IPS-11a (cell line): ENCODE measurements around the gene WDFY2.

Experiments used
- H3K4me3 ChIP-seq: one replicate; pipeline ENCODE4 v1.5.1; 2013; ENCODE audit warnings: low read depth, low read length, control low read depth

The WDFY2 gene

GRCh38 chr13:51600703-51601102, 16.4 kb downstream of the WDFY2 start:
- H3K4me3 ChIP-seq: no peak overlapping the region

DNA sequence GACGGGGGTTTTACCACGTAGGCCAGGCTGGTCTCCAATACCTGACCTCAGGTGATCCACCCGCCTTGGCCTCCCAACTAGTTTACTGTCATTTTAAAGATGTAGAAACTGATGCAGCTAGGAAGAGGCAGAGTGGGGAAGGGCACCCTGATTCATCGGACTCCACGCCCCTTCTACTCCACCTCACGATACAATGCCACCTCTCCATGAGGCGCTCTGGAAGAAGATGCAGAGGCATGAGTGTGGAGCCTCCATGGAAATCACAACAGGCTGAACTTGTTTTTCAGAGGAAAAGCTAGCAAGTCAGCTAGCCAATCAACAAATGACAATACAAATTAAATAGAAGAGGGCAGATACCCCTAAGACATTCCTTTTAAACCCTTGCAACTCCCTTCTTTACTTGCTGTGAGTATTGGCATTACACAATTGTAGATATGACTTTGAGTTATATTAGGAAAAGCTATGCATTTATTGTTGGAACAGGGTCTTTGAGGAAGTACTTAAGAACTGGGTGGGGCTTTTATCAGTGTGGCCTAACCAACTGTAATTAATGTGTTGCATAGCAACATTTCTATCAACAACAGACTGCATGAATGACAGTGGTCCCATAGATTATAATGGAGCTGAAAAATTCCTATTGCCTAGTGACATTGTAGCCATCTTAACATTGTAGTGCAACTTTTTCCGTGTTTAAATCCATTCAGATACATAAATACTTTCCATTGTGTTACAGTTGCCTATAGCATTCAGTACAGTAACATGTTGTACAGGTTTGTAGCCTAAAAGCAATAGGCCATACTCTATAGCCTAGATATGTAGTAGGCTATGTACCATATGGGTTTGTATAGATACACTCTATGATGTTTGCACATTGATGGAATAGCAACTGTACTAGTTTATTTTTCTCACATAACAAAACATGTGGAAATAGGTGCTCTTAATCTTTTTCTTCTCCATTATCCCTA, 17.6 kb downstream of the WDFY2 start:
- no peak overlapping the region for H3K4me3 ChIP-seq

- no peak overlapping the region for H3K4me3 ChIP-seq
Observed at GRCh38 chr13:51603716-51604115, 19.5 kb downstream of the WDFY2 start.

GRCh38 chr13:51605698-51606097, 21.4 kb downstream of the WDFY2 start:
- H3K4me3 ChIP-seq: no peak overlapping the region

- no peak overlapping the region for H3K4me3 ChIP-seq
Observed at GRCh38 chr13:51607165-51607564, 22.9 kb downstream of the WDFY2 start.

- no peak overlapping the region for H3K4me3 ChIP-seq
Observed at GRCh38 chr13:51608857-51609406, 24.7 kb downstream of the WDFY2 start.

DNA sequence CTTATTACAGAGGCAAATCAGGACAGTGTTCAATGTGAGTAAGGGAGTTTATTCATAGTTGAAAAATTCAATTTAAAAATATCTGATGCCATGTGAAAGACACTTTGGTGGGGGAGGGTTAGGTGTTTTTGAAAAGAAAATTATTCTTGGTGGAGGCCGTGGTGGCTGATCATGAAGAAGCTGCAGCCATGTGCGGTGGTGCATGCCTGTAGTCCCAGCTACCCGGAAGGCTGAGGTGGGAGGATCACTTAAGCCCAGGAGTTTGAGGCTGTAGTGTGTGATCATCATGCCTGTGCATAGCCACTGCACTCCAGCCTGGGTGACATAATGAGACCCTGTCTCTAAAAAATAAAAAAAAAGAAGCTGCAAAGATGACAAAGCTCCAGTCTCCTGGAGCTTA, 28.6 kb downstream of the WDFY2 start:
- no peak overlapping the region for H3K4me3 ChIP-seq

DNA sequence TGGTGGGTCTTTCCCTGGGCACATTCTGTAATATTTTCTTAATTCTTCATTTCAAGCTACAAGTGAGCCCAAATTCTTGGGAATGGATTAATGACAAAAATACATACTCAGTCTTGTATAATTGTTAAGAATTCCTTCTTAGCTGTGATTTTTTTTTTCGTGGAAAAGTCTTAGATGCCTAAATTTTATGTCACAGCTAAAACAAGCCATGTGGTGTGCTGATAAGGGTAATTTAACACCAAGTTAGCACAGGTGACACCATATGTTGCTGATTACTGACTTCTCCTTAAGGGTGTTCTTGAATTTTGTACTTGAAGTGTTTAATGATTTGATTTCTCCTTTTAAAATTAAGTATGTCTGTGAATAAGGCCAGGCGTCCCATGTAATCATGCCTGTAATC, 29.3 kb downstream of the WDFY2 start:
- H3K4me3 ChIP-seq: no peak overlapping the region

DNA sequence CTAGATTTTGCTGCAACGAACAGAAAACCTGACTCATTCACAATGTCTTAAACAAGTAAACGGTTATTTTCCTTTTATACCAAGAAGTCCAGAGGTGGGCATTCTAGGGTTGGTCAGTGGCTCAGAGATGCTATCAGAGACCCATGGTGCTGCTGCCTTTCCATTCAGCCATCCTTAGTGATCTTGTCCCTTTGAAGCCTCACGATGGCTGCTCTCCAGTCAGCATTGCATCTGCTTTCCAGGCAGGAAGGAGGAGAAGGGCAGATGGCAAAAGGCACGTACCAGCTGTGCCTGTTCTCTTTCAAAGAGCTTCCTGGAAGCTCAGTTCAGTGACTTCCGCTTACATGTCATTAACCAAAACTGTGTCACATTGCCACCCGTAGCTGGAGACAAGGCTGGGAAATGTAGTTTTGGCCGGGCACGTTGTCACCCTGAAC, 30.1 kb downstream of the WDFY2 start:
- no peak overlapping the region for H3K4me3 ChIP-seq

DNA sequence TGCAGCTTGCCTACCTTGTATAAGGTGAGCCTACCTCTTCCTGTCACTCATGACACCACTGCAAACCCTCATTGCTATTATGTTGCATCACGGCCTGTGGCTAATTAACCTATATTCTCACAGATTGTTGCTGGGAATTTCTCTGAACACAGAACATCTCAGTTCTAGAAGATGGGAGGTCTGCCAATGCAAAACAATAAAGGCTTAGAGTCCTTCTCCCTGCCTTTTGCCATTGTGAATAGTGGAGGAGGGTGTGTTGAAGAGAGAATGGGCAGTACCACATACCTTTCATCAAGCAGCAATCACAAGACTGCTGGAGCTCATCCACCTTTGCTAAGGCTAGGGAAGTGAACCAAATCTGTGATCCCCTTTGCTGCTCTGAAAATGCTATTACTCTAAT, 34.4 kb downstream of the WDFY2 start:
- no peak overlapping the region for H3K4me3 ChIP-seq

DNA sequence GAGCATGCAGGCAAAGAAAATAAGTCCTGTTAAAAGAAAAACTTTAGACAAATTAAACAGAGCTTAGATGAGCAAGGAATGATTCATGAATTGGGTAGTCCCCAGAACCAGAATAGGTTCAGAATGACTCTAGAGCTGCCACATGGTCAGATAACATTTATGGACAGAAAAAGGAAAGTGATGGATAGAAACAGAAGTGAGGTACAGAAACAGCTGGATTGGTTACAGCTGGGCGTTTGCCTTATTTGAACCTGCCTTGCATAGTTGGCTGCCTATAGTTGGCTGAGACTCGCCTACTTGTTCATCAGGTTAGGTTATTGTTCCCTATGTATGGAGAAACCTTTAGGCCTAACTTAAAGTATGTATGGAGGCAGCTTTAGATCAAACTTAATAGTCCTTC, 35.4 kb downstream of the WDFY2 start:
- no peak overlapping the region for H3K4me3 ChIP-seq

GRCh38 chr13:51620165-51620983, 36.1 kb downstream of the WDFY2 start:
- no peak overlapping the region for H3K4me3 ChIP-seq

GRCh38 chr13:51621602-51622001, 37.3 kb downstream of the WDFY2 start:
- H3K4me3 ChIP-seq: no peak overlapping the region

- no peak overlapping the region for H3K4me3 ChIP-seq
Observed at GRCh38 chr13:51623473-51623872, 39.2 kb downstream of the WDFY2 start.

GRCh38 chr13:51624207-51624606, 39.9 kb downstream of the WDFY2 start:
- H3K4me3 ChIP-seq: no peak overlapping the region

GRCh38 chr13:51624695-51625345, 40.6 kb downstream of the WDFY2 start:
- H3K4me3 ChIP-seq: no peak overlapping the region

DNA sequence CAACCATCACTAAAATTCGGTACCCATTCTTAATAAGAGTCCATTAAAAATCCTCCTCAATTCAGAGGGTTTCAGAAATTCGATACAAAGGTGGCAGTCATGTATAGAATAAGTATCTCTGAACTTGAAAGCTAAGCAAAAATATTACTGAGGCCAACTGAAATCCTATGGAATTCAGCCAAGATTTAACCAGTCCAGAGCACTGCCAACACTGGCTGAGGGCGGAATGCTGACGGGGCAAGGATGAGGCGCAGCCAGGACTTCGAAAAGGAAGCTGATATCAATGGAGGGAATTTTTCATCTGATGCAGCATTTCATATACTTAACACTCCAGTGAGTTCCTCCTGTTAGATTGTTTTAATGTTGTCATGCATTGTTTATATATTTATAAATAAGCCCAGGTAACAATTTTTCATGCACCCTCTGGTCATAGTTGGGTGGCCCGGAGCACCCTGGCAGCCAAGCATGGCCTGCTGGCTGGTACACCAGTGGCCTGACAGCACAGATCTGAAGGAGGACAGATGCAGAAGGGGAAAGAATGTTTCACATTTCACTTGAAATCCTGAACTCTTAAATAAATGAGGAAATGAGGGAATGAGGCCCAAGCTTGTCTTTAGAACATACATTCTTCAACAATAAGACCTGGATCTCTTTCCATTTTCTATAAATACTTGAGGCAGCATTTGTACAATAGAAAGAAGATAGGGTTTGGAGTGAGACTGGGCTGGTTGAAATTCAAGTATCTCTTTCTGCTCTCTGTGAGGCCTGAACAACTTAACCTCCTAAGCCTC, 41.5 kb downstream of the WDFY2 start:
- H3K4me3 ChIP-seq: no peak overlapping the region

DNA sequence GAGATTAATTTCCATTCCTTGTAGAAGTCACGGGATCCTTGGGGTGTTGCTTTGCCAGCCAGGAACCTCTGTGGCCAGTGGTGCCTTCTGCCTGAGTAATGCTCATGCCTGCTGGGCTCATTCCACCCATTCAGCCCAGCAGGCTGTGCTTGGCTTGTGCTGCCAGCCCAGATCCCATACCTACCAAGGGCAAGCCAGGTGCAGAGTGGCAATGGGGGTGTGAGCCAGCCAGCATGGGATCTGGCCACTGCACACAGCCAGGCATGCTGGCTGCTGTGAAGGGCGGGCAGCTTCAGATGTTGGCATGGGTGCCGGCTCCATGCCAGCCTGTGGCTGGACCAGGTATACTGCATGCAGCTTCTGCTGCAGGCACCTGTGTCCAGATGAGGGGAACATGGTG, 42.5 kb downstream of the WDFY2 start:
- H3K4me3 ChIP-seq: no peak overlapping the region

GRCh38 chr13:51628059-51628852, 44.0 kb downstream of the WDFY2 start:
- no peak overlapping the region for H3K4me3 ChIP-seq
